GM19035 (cell line): Measurements from ENCODE around the gene PIP4P1.

Experiments used
- ATAC-seq: cut with Tn5 transposase; IDR thresholded peaks from one replicate; pipeline ENCODE4 v1.9.1; 2021; ENCODE audit not compliant: unreplicated experiment

The PIP4P1 gene

DNA sequence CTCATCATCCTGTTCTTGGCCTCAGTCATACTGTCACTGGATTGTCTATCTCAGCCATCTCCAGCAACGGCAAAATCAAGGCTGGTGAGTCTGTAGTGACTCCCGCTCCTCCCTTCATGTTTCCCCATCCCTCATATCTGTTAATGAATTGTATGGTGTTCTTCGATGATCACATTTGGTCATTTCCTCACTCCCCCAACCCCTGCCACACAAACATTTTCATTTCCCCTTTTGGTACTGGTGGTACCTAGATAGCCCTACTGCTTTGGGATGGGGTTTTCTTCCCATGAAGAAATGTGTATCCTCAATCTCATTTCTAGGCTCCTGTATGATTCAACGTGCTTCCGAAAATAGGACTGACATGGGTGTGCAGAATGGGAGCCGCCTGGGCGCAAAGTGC lies 22.6 kb downstream of the PIP4P1 start:
- no peak for ATAC-seq

GRCh38 chr14:20436363-20436755 lies 24.9 kb downstream of the PIP4P1 start:
- no peak for ATAC-seq

DNA sequence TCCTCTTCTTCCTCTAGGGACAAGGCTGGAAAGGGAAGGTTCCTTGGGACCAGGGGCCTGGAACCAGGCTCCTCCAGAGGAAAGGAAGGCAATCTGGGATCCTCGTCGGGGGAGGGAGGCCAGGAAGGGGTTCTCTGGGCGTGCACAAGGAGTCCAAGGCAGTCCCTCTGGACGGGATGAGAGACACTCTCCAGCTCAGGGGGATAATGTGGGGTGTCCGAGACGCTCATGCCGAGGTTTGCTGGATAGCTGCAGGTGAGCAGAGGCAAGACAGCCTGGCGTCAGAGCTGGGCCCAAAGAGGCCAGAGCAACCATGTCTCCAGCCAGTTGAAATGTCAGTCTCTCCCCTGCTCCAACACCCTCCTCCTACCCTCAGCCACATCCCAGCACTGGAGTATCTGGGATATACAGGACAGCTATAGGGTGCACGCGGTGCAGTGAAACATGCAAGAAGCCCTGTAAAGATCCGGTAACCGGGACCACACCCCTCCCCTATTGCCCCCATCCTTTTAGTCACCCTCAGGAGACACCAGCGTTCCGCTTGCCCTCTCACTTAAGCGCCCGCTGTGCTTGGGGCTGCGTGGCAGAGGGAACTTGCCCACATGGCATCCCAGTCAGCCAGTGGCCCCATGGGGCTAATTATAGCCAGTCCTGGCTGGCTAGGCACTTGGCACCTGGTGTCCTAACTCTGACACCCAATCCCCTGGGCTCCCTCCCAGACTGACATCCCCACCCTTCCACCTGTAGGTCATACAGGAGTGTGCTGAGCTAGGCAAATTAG lies 25.5 kb downstream of the PIP4P1 start, which contains the start of gene KLHL33:
Gene KLHL33 (minus strand): TSS at position 585 of the 781 bp plus-strand sequence. CDS start 355 bp downstream, at position 230.
- ATAC-seq, result no peak

GRCh38 chr14:20434701-20435581 lies 26.3 kb downstream of the PIP4P1 start:
- no peak for ATAC-seq

GRCh38 chr14:20429801-20430669 lies 31.2 kb downstream of the PIP4P1 start:
- no peak for ATAC-seq

GRCh38 chr14:20428802-20429201 lies 32.4 kb downstream of the PIP4P1 start:
- ATAC-seq, result no peak

DNA sequence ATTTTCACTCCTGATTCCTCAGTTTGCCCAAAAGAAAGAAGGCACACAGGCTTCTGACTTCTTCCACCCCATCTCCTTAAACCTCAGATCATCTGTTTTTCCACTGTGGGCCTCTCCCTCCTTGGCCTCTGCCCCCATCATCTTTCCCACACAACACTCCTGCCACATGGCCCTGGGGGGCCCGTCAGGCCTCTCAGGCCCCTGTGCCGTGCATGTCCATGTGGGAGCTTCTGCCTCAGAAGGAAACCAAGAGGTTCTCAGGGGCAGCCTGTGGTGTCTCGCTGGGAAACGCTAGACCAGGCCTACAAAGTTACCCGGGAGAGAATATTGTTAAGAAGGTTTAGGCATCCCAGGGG lies 33.2 kb downstream of the PIP4P1 start:
- ATAC-seq, result peak; percentile 16

DNA sequence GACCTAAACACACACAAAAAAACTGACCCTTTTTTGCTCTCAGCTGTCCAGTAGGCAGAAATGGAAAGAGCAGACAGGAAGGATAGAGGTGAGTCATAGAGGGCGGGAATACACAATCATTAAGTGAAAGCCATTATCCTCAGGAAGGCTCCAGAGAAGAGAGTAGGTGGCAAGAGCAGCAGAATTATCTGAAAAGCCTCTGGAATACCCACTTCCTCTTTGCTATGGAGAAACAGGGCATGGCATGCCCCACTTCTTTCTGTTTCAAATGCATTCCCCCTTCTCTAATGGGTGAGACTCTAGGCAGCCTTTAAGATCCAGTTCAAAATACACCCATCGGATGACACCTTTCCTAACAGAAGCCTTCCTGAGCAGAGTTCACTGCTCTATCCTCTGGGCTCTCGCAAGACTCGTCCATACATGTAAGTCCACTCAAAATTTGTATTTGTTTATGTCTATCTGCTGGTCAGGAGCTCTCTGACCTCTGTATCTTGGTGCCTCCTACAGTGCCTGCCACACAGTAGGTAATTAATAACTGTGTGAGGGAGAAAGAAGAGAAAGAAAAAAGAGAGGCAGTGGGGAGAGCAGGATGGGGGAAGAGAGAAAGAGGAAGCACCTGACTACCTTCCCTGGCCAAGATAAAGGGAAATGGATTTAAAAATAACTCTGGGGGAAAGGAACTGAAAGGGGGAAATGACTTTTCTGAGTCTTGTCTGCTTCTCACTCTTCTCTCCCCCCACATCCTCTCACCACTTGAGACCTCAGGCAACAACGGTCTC lies 33.8 kb downstream of the PIP4P1 start:
- peak; percentile 63 for ATAC-seq

GRCh38 chr14:20424851-20425250 lies 36.4 kb downstream of the PIP4P1 start:
- ATAC-seq, result no peak

DNA sequence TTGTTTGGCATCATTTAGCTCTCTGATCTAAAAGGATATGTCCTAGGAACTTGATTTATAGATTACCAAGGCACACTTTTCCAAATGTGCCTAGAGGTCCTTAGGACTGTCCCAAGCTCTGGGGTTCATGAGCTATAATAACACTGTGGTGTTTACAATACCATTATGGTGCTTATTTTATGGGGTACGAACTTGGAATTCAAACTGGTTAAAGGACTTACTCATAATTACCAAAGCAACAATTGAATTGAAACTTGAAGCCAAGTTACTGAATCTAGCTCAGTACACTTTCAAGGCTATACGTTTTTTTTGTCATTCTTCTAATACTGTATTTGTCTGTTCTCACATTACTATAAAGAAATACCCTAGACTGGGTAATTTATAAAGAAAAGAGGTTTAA lies 38.3 kb downstream of the PIP4P1 start:
- no peak for ATAC-seq

- ATAC-seq, result no peak
These were observed 40.0 kb downstream of the PIP4P1 start for GRCh38 chr14:20421267-20421666.

DNA sequence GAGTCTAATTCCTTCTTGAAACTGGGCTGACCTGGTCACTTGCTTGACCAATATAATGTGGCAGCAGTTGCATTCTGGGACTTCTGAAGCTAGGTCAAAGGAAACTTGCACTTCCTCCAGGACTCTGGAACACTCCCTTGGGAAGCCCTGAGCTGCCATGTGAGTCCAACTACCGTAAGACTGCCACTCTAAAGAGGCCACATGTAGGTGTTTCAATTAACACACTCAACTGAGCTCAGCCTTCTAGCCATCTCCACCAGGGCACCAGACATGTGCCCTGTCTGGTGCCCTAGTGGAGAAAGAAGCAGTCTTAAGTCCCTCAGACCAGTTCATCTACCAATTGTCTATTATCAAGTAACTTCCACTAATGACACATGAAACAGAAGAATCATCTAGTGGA lies 41.8 kb downstream of the PIP4P1 start:
- ATAC-seq, result no peak

GRCh38 chr14:20418501-20418909 lies 42.7 kb downstream of the PIP4P1 start:
- no peak for ATAC-seq

DNA sequence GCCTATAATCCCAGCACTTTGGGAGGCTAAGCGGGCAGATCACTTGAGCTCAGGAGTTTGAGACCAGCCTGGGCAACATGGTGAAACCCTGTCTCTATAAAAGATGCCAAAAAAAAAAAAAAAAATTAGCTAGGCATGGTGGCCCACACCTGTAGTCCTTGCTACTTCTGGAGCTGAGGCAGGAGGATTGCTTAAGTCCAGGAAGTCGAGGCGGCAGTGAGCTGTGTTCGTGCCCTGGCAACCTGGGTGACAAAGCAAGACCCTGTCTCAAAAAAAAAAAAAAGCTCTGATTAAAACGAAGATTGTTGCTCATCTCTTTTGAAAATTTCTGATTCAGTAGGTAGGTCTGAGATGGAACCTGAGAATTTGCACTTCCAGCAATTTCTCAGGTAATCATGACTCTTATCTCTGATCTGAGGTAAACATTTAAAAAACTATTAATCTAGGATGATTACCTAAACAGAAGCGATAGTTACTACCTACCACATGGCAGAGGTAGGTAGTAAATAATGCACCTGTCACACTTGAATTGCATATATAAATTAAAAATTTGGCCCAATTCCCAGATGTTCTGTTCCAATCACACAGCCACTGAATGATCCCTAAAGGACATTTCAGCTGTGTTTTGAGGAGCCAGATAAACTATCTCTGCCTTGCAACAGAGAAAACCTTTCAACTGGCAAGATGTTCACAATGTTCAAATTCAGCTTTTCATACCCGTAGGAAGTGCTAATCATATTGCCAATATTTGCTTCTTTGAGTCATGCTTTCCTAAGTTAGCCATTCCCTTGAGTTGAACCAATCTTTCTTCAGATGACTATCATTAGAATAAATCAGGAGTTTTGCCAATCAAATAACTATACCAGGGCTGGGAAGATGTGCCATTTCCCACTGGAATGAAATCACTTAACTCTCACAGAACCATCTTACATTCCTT lies 43.7 kb downstream of the PIP4P1 start:
- no peak for ATAC-seq

DNA sequence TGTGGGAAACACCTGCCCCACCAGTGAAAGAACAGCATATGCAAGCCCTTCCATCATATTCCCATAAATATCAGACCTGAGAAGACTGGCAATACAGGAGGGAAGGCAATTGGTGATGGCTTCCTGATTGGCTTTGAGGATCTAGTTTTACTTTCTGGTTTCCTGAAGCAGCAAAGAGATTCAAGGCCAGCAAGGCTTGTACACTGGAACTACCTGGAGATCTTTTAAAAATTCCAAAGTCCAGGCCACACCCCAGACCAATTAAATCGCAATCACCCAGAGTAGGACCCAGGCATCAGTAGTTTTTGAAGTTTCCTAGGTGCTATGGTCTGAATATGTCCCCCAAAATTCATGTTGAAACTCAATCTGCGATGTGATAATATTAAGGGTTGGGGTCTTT lies 45.0 kb downstream of the PIP4P1 start:
- ATAC-seq, result no peak

- ATAC-seq, result peak; percentile 42
These were observed 45.4 kb downstream of the PIP4P1 start for GRCh38 chr14:20415782-20416206.

- peak; percentile 40 for ATAC-seq
These were observed 47.5 kb downstream of the PIP4P1 start for GRCh38 chr14:20413744-20414082.

GRCh38 chr14:20412876-20413743 lies 48.1 kb downstream of the PIP4P1 start, which contains the start of gene TEP1:
Gene TEP1 (minus strand): TSS chr14:20413501. CDS start chr14:20408439, 5,062 bp downstream.
- ATAC-seq, result peak; percentile 67
